Esophagus muscularis mucosa (tissue), 4 donors: ENCODE data around the gene EXTL2. TPM values are rescaled to one million over a fixed set of nuclear protein-coding genes. Genes with fewer than 3 reads are reported as not detected.

Source experiments
- DNase-seq: peaks from one replicate; pipeline ENCODE4 v3.0.0-alpha.2; 2017; ENCODE audit errors: extremely low spot score
- H3K27ac ChIP-seq, 4 donors: fragments of 200-600 bp; sonication (generic); replicated peaks in 1 of 4; 1 replicate in 3 of 4; 2 replicates in 1 of 4; pipeline ENCODE4 v1.5.1; 2016 to 2019; ENCODE audit warnings: mild to moderate bottlenecking in 1 of 4
- H3K27me3 ChIP-seq, 4 donors: fragments of 200-600 bp; sonication (generic); one replicate each; pipeline versions ENCODE4 v1.5.1 to v1.6.0; 2016 to 2019
- H3K36me3 ChIP-seq, 4 donors: fragments of 200-600 bp; sonication (generic); one replicate each; pipeline ENCODE4 v1.5.1; 2016 to 2019
- H3K4me1 ChIP-seq, 4 donors: fragments of 200-600 bp; sonication (generic); one replicate each; pipeline ENCODE4 v1.5.1; 2016 to 2019
- H3K4me3 ChIP-seq, 4 donors: fragments of 200-600 bp; sonication (generic); 1 replicate in 2 of 4; 2 replicates in 2 of 4; pipeline ENCODE4 v1.5.1; 2016 to 2019; ENCODE audit warnings: mild to moderate bottlenecking in 4 of 4, moderate library complexity in 1 of 4
- H3K9me3 ChIP-seq, 4 donors: fragments of 200-600 bp; sonication (generic); 1 replicate in 3 of 4; 2 replicates in 1 of 4; pipeline ENCODE4 v1.5.1; 2016 to 2019
- CTCF ChIP-seq, 3 experiments: fragments of 200-600 bp in 2 of 3; fragments of 450-650 bp in 1 of 3; sonication (generic) in 2 of 3; IDR thresholded peaks; one replicate each; pipeline ENCODE4 v1.5.1; 2017 to 2019; ENCODE audit warnings: antibody characterized with exemption in 3 of 3, mild to moderate bottlenecking in 2 of 3, moderate library complexity in 1 of 3
- EP300 ChIP-seq: sonication (generic); formaldehyde crosslinking; IDR thresholded peaks from one replicate; pipeline ENCODE4 v1.6.1; 2017; ENCODE audit warnings: antibody characterized with exemption
- POLR2A ChIP-seq: fragments of 450-650 bp; IDR thresholded peaks from one replicate; pipeline ENCODE4 v1.6.1; 2017; ENCODE audit warnings: antibody characterized with exemption, moderate library complexity, mild to moderate bottlenecking, low read depth
- POLR2AphosphoS5 ChIP-seq, 2 donors: sonication (generic); formaldehyde crosslinking; IDR thresholded peaks; one replicate each; pipeline ENCODE4 v1.6.1; 2017; ENCODE audit warnings: antibody characterized with exemption in 2 of 2
- WGBS: methylation state at CpG from one replicate; pipeline ENCODE4 v1.1.5; 2018; 5-methylcytosine and 5-hydroxymethylcytosine counted together
- intact Hi-C: fragments of 100-400 bp; cut with DNase I; formaldehyde crosslinking; loops from one replicate; pipeline ENCODE4 v1.15.1; 2023
- total RNA-seq, 4 donors: library from RNA; depleted of rRNA; stranded (reverse); fragments of >200 nt; gene quantifications; one replicate each; pipeline versions ENCODE4 v1.1.0 to v1.2.1, GENCODE V29; 2016

The EXTL2 gene
- total RNA-seq, 4 donors from 2014 or later, result 14.5 to 21.6 (median 17.6) TPM

GRCh38 chr1:100876291-100876690 lies 18.4 kb downstream of the EXTL2 start:
- Histone ChIP-seq H3K27me3 (no peaks in the 10 kb centered on the region), H3K4me1 (no peaks in the 10 kb centered on the region), H3K36me3 (peaks cover 0 to 36% (median 8%) of the 10 kb centered on the region in 4 donors), H3K27ac (no peak overlapping the region), H3K4me3 (no peak overlapping the region), H3K9me3 (no peaks in the 10 kb centered on the region)
- no peak for DNase-seq
- TF ChIP-seq EP300 (no peak), POLR2A (no peak), POLR2AphosphoS5 (IDR thresholded peaks at IDR 0.05) (no peak), CTCF (IDR thresholded peaks at IDR 0.05) (no peak)
- intact Hi-C loops, result no loop called here

- WGBS, result 94% methylated on average over 3 of the region's 3 CpGs
- DNase-seq, result no peak
- intact Hi-C loops, result no loop called here
- Histone ChIP-seq H3K36me3 (peaks cover 0 to 36% (median 8%) of the 10 kb centered on the region in 4 donors), H3K9me3 (no peaks in the 10 kb centered on the region), H3K4me3 (no peak overlapping the region), H3K27ac (no peak overlapping the region), H3K4me1 (no peaks in the 10 kb centered on the region), H3K27me3 (no peaks in the 10 kb centered on the region)
- TF ChIP-seq EP300 (no peak), POLR2AphosphoS5 (IDR thresholded peaks at IDR 0.05) (no peak), POLR2A (no peak), CTCF (IDR thresholded peaks at IDR 0.05) (no peak)
Observed at GRCh38 chr1:100875228-100875627, 19.4 kb downstream of the EXTL2 start.

GRCh38 chr1:100874433-100874832 lies 20.2 kb downstream of the EXTL2 start:
- intact Hi-C loops, result no loop called here
- H3K36me3 ChIP-seq, result peaks cover 0 to 36% (median 8%) of the 10 kb centered on the region in 4 donors
- no peaks in the 10 kb centered on the region for H3K9me3 ChIP-seq
- no peaks in the 10 kb centered on the region for H3K27me3 ChIP-seq
- DNase-seq, result no peak
- no peak overlapping the region for H3K27ac ChIP-seq
- no peaks in the 10 kb centered on the region for H3K4me1 ChIP-seq
- 85% methylated on average over 2 of the region's 2 CpGs for WGBS
- no peak overlapping the region for H3K4me3 ChIP-seq
- TF ChIP-seq POLR2A (no peak), POLR2AphosphoS5 (IDR thresholded peaks at IDR 0.05) (no peak), CTCF (IDR thresholded peaks at IDR 0.05) (no peak), EP300 (no peak)

- no peaks in the 10 kb centered on the region for H3K27me3 ChIP-seq
- no peak overlapping the region for H3K27ac ChIP-seq
- WGBS, result 87% methylated on average over 2 of the region's 2 CpGs
- TF ChIP-seq POLR2AphosphoS5 (IDR thresholded peaks at IDR 0.05) (no peak), CTCF (IDR thresholded peaks at IDR 0.05) (no peak), POLR2A (no peak), EP300 (no peak)
- DNase-seq, result no peak
- H3K9me3 ChIP-seq, result no peaks in the 10 kb centered on the region
- H3K4me3 ChIP-seq, result no peak overlapping the region
- peaks cover 0 to 11% (median 0%) of the 10 kb centered on the region in 4 donors for H3K36me3 ChIP-seq
- intact Hi-C loops, result loop anchor here (5.0 kb wide), 1 partner anchor 408 kb away; no protein-coding TSS in a partner anchor
- peaks cover 0 to 18% (median 14%) of the 10 kb centered on the region in 4 donors for H3K4me1 ChIP-seq
Observed at GRCh38 chr1:100869996-100870395, 24.6 kb downstream of the EXTL2 start.
